HepG2 (cell line): ENCODE data around the gene CRY1. TPM values are rescaled to one million over a fixed set of nuclear protein-coding genes. Genes with fewer than 3 reads are reported as not detected.

Experiments
- AKAP8 ChIP-seq: sonication (generic); formaldehyde crosslinking; IDR thresholded peaks from 2 replicates; pipeline ENCODE4 v1.5.1; 2020; ENCODE audit warnings: mild to moderate bottlenecking, missing genetic modification reagents
- ARHGAP35 ChIP-seq: sonication (generic); formaldehyde crosslinking; IDR thresholded peaks from 2 replicates; pipeline ENCODE4 v1.9.0; 2022; ENCODE audit warnings: mild to moderate bottlenecking, inconsistent platforms, moderate library complexity, missing genetic modification reagents, borderline replicate concordance
- CHD2 ChIP-seq: IDR thresholded peaks from 2 replicates; pipeline ENCODE4 v1.6.1; 2011; ENCODE audit warnings: low read depth, low read length, improper control_type of control experiment
- ETV5 ChIP-seq: IDR thresholded peaks from 2 replicates; pipeline ENCODE4 v1.6.1; 2018; ENCODE audit warnings: missing biosample characterization, missing genetic modification reagents, inconsistent platforms, borderline replicate concordance
- KAT8 ChIP-seq: IDR thresholded peaks from 2 replicates; pipeline ENCODE4 v1.6.1; 2016; ENCODE audit warnings: missing genetic modification reagents, missing compliant biosample characterization
- MED1 ChIP-seq: sonication (generic); formaldehyde crosslinking; IDR thresholded peaks from 2 replicates; pipeline ENCODE4 v1.4.0; 2020; ENCODE audit warnings: missing genetic modification reagents
- SATB2 ChIP-seq: sonication (generic); formaldehyde crosslinking; IDR thresholded peaks from 2 replicates; pipeline ENCODE4 v1.5.0; 2020; ENCODE audit warnings: missing genetic modification reagents
- TAF15 ChIP-seq: fragments of 200-400 bp; formaldehyde crosslinking; IDR thresholded peaks from one replicate; pipeline ENCODE4 v1.6.1; 2018; ENCODE audit warnings: mild to moderate bottlenecking, low read depth, low read length; ENCODE audit not compliant: poor library complexity, severe bottlenecking
- UBTF ChIP-seq: sonication (generic); formaldehyde crosslinking; IDR thresholded peaks from 2 replicates; pipeline ENCODE4 v1.4.0; 2020; ENCODE audit warnings: mild to moderate bottlenecking, missing genetic modification reagents
- ZIK1 ChIP-seq: sonication (generic); formaldehyde crosslinking; IDR thresholded peaks from 2 replicates; pipeline ENCODE4 v1.5.0; 2020; ENCODE audit warnings: mild to moderate bottlenecking, low read depth, missing genetic modification reagents, borderline replicate concordance
- ZNF280D ChIP-seq: sonication (generic); formaldehyde crosslinking; IDR thresholded peaks from 2 replicates; pipeline ENCODE4 v1.5.1; 2020; ENCODE audit warnings: mild to moderate bottlenecking, missing genetic modification reagents
- ZNF407 ChIP-seq: sonication (generic); formaldehyde crosslinking; IDR thresholded peaks from one replicate; pipeline ENCODE4 v1.5.1; 2020; ENCODE audit warnings: mild to moderate bottlenecking, missing genetic modification reagents; ENCODE audit errors: not compliant biosample characterization
- ZNF558 ChIP-seq: sonication (generic); formaldehyde crosslinking; IDR thresholded peaks from 2 replicates; pipeline ENCODE4 v1.9.0; 2022; ENCODE audit warnings: mild to moderate bottlenecking, missing genetic modification reagents, borderline replicate concordance
- ZNF607 ChIP-seq: sonication (generic); formaldehyde crosslinking; IDR thresholded peaks from 2 replicates; pipeline ENCODE4 v1.5.1; 2020; ENCODE audit warnings: missing genetic modification reagents, mild to moderate bottlenecking, borderline replicate concordance
- ZSCAN31 ChIP-seq: sonication (generic); formaldehyde crosslinking; IDR thresholded peaks from 2 replicates; pipeline ENCODE4 v1.5.0; 2020; ENCODE audit warnings: low read depth, mild to moderate bottlenecking, missing genetic modification reagents
- polyA plus RNA-seq, 8 experiments: library from polyadenylated mRNA; depleted of rRNA in 3 of 8; stranded (reverse) in 7 of 8; unstranded in 1 of 8; fragments of >200 nt; fragmentation: Illumina TruSeq in 4 of 8; extraction: Trizol in 4 of 8; gene quantifications; 2 replicates each; pipeline versions ENCODE4 v1.2.1 to v1.2.3, GENCODE V29; 2011 to 2016; ENCODE audit warnings: low read depth in 4 of 8, missing spikeins in 1 of 8, mixed read lengths in 1 of 8; ENCODE audit not compliant: insufficient read depth in 1 of 8
- total RNA-seq, 5 experiments: library from RNA; depleted of rRNA; stranded (reverse); fragments of >200 nt; fragmentation: Illumina TruSeq; extraction: Trizol; gene quantifications; 2 replicates each; pipeline ENCODE4 v1.2.3, GENCODE V29; 2016; ENCODE audit warnings: low read depth in 1 of 5

CRY1 gene
- total and polyA plus RNA-seq, 2 of the 13 experiments (the other 11 are each of a cell fraction or from before 2014, with no cell fraction given), result 11.4 to 13.9 TPM

DNA sequence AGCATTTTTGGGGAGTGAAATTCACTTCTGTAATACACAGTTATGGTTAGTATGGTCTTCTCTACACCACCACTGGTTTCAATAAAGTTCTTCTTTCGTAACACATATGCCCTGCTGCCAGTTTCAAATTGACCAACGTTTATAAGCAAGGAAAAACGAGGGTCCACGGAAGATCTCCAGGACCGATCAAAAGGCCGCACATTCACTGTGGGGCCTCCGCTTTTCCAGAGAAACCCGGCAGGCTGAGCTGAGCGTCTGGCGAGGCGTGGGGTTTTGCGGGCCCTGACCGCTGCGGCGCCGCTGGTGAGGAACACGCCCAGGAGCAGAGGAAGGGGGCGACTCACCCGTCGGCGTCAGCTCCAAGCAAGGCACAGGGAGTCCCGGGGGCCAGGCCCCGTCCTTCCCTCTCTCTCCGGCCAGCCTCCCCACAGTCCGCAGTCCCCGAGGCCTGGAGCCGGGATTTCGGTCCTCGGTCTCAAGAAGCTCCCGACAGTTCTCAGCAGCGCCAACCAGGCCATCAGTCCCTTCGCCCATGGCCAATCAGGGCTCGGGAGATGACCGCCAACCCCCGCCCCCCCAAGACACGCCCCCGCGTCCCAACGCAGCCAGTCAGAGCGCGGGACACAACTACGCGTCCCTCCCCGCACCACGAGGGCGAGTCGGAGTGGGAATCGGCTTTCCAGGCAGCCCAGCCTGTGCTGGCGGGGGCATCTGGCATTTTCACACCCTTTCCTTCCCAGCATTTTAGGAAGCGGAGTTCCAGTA is 106.5 kb downstream of the CRY1 start, which contains the start of gene MTERF2 (continued):
- no peak for TF ChIP-seq ZNF280D (CRISPR knock-in tag)
- TF ChIP-seq KAT8, result peak; percentile 81
- no peak for TF ChIP-seq ZIK1
- TF ChIP-seq UBTF (CRISPR knock-in tag), result peak; percentile 93
- TF ChIP-seq ZNF407 (CRISPR knock-in tag), result no peak
- no peak for TF ChIP-seq ARHGAP35
- TF ChIP-seq MED1, result peak; percentile 54; the same call in 1 of the 2 replicates
- TF ChIP-seq ZSCAN31, result no peak
- 0 out of 2 replicates have a peak, but pooled peaks have one; percentile 50 for TF ChIP-seq ZNF607 (CRISPR knock-in tag)
- TF ChIP-seq ETV5 (CRISPR knock-in tag), result no peak
- TF ChIP-seq ZNF558, result no peak; the same call in 1 of the 2 replicates
- TF ChIP-seq CHD2, result no peak
- TF ChIP-seq SATB2 (CRISPR knock-in tag), result no peak
- TF ChIP-seq AKAP8 (CRISPR knock-in tag), result no peak
- no peak for TF ChIP-seq TAF15
